HG03342 (cell line): Measurements from ENCODE around the gene HOXC5.

Experiments used
- ATAC-seq: cut with Tn5 transposase; IDR thresholded peaks from one replicate; pipeline ENCODE4 v1.9.1; 2021; ENCODE audit warnings: mild to moderate bottlenecking, moderate library complexity; ENCODE audit not compliant: unreplicated experiment

Gene HOXC5

GRCh38 chr12:54045401-54045800 lies 12.6 kb downstream of the HOXC5 start:
- ATAC-seq: no peak

GRCh38 chr12:54045868-54046521 lies 13.1 kb downstream of the HOXC5 start:
- no peak for ATAC-seq

GRCh38 chr12:54046809-54047159 lies 13.9 kb downstream of the HOXC5 start:
- ATAC-seq: no peak

- ATAC-seq: no peak
Measured at GRCh38 chr12:54047160-54047963, 14.5 kb downstream of the HOXC5 start.

GRCh38 chr12:54047964-54048303 lies 15.1 kb downstream of the HOXC5 start:
- no peak for ATAC-seq

- ATAC-seq: no peak
Measured at GRCh38 chr12:54048406-54049093, 15.7 kb downstream of the HOXC5 start.

GRCh38 chr12:54049108-54049507 lies 16.3 kb downstream of the HOXC5 start:
- ATAC-seq: no peak

GRCh38 chr12:54050482-54050810 lies 17.6 kb downstream of the HOXC5 start:
- no peak for ATAC-seq

GRCh38 chr12:54051026-54051842 lies 18.4 kb downstream of the HOXC5 start:
- no peak for ATAC-seq

- no peak for ATAC-seq
Measured at GRCh38 chr12:54051874-54052437, 19.1 kb downstream of the HOXC5 start.

- ATAC-seq: no peak
Measured at GRCh38 chr12:54052438-54053002, 19.7 kb downstream of the HOXC5 start.

GRCh38 chr12:54053003-54053750 lies 20.3 kb downstream of the HOXC5 start:
- ATAC-seq: no peak

GRCh38 chr12:54053751-54054741 lies 21.2 kb downstream of the HOXC5 start, which contains the start of gene HOXC4:
TSS of gene HOXC4 (plus strand) at chr12:54053835. CDS start at chr12:54053923, 88 bp downstream.
- ATAC-seq: no peak

GRCh38 chr12:54054742-54055194 lies 21.9 kb downstream of the HOXC5 start:
- ATAC-seq: no peak

GRCh38 chr12:54055552-54055951 lies 22.7 kb downstream of the HOXC5 start:
- ATAC-seq: no peak

GRCh38 chr12:54056110-54056509 lies 23.3 kb downstream of the HOXC5 start:
- no peak for ATAC-seq

GRCh38 chr12:54058128-54058768 lies 25.4 kb downstream of the HOXC5 start:
- ATAC-seq: no peak

GRCh38 chr12:54059668-54060067 lies 26.8 kb downstream of the HOXC5 start:
- no peak for ATAC-seq
